HG03565 (cell line): ENCODE results near the gene ANKRD65.
"Not testable (repeated sequence)": the region's sequence is repeated elsewhere in the genome, so short reads cannot be mapped to it uniquely, and the experiment has no call there.

Experiments used
- ATAC-seq: cut with Tn5 transposase; IDR thresholded peaks from one replicate; pipeline ENCODE4 v1.9.1; 2021; ENCODE audit warnings: mild to moderate bottlenecking, moderate library complexity; ENCODE audit not compliant: unreplicated experiment

ANKRD65 gene

DNA sequence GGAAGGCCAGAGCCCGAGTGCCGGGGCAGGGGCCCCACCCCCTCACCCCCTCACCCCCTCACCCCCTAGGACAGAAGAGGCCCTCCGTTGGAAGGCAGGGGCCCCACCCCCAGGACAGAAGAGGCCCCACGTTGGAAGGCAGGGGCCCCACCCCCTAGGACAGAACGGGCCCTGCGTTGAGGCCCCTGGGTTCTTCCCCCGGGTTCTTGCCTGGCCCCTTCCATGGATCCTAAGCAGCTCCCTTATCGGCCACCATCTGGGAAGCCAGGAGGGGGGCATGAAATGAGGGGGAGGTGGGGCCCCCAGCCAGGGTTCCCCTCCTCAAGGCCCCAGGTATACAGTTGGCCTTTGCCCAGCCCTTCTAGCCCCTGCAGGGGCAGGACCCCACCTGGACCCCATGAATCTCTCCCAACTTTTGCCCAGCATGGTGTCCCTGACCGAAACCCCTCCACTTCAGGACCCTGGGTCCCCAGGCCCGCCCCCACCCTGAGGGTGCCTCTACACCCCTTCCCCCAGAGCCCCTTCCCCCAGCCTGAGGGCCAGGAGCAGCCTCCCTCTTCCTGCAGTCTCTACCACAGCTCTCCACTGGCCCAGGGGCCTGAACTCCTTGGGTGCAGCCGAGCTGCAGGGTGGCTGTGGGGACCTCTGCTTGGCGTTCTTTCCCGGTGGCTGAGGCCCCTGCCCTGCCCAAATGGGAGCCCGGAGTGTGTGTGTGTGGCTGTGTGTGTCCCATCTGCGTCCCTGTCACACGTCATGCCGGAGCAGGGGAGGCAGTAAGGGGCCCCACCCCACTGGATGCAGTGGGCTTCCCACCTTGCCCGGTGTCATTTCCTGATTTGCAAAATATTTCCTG lies 10.1 kb upstream of the ANKRD65 start:
- ATAC-seq: no peak

DNA sequence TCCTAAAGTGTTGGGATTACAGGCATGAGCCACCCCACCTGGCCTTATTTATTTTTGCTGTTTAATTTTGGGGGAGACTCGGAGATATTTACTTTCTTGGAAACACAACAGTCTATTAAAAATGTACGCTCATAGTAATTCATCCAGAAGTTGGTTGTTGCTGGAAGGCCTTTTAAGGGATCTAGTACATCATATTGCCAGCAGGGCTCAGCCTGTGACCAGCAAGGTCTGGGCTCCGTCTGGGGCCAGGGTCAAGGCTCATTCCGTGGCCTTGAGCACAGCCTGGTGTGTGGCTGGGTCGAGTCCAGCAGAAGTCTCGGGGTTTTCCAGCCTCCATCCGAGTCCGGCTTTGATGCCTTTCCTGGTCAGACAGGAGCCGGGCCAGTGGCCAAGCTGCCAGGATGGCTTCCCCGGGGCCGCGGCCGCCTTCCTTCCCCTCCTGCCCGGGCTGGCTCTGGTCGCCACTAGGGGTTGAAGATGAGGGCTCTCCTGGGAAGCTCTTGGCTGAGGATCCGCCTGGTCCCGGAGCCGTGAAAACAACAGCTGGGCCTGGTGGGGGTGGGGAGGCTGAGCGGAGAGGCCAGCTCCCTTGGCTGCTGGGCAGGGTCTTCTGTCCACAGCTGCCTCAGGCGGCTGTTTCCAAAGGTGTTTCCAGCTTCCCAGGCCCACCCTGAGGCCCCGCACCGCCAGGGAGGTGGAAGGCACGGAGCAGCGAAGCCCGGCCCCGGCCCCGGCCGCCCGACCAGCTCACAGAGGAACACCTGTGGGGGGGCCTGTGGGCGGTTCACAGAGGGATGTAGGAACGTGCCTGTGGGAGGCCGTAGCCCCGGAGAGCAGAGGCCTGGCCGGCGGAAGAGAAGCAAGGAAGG lies 9.3 kb upstream of the ANKRD65 start:
- ATAC-seq: no peak

DNA sequence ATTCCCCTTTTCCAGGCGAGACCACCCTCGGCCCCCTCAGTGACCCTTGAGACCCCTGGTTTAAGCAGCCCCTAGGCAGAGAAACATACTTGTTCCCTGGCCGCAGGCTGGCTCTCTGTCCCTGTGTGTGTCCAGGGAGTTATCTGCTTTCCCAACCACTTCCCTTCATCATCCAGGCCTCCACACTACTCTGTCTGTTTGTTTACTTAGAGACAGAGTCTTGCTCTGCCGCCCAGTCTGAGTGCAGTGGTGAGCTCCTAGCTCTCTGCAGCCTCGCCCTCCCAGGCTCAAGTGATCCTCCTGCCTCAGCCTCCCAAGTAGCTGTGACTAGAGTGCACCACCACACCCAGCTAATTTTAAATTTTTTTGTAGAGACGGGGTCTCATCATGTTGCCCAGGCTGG lies 8.6 kb upstream of the ANKRD65 start:
- ATAC-seq: no peak

DNA sequence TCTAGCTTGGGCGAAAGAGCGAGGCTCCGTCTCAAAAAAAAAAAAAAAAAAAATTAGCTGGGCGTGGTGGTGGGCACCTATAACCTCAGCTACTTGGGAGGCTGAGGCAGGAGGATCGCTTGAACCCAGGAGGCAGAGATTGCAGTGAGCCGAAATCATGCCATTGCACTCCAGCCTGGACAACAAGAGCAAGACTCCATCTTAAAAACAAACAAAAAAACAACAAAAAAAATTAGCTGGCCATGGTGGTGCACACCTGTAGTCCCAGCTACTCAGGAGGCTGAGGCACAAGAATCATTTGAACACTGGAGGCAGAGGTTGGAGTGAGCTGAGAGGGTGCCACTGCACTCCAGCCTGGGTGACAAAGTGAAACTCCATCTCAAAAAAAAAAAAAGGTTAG lies 7.9 kb upstream of the ANKRD65 start:
- ATAC-seq: not testable (repeated sequence)

GRCh38 chr1:1428174-1428573 lies 7.1 kb upstream of the ANKRD65 start:
- ATAC-seq: no peak

DNA sequence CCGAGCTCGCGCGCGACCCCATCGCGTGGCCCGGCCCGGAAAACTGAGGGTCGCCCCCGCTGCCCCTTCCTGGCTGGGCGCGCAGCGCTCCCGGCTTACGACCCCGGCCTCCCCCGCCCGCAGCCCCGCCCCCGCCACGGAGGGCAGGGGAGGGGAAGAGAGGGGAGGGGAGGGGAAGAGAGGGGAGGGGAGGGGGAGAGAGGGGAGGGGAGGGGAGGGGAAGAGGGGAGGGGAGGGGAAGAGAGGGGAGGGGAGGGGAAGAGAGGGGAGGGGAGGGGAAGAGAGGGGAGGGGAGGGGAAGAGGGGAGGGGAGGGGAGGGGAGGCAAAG lies 6.7 kb upstream of the ANKRD65 start:
- no peak for ATAC-seq

- ATAC-seq: no peak
These were observed 6.2 kb upstream of the ANKRD65 start for GRCh38 chr1:1427106-1427819.

DNA sequence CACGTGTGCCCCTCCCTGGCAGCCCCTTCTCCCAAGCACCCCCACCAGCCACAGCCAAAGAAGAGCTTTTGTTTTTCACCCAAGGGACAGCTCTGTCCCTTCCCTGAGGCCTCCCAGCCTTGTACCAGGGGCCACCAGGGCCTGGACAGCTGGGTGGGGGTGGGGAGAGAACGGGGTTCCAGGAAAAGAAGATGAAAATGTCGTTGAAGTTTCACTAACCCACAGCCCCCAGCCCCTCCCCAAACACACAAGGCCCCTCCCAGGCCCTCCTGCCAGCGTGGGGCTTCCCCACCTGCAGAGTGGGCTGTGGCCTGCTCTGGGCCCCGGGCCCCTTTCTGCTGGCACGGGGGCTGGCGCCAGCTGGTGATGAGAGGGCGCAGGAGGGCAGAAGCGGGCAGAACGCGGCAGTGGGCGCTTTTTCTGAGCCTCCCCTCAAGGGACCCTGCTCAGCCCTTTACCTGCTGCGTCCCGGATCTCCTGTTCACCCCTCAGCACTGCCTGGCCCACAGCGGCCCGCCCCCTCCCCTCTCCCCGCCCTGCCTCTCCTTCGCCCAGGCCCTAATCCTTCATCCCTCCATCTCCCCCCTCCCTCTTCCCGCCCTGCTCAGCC lies 5.5 kb upstream of the ANKRD65 start:
- no peak for ATAC-seq

DNA sequence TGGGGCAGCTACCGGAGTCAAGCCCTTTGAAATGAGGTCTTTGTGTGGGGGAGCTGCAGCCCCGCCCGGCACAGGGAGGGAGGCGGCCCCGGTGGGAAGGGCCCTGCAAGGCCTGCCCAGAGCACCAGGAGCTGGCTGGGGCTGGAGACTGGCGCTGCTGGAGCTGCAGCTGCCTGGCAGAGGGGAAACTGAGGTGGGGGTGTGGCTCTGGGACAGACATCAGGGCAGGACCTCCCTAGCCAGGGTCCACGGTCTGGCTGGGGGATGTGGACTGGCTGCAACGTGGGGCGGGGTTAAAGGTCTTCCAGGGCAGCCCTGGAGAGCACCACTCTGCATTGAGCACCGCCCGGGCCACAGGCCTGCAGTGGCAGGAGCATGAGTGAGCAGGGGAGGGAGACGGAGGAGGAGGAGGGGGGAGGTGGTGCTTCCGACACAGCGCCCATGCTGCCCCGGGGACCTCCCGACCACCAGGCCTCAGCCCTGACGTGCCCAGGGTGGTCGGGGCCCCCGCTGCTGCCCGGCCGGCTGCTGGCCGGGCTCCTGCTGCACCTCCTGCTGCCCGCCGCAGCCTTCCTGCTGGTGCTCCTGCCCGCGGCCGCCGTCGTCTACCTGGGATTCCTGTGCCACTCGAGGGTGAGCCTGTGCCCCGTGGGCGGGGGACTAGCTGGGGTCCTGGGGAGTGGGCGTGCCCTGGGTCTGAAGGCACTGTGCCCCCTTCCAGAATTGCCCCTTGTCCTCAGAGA lies 4.8 kb upstream of the ANKRD65 start:
- ATAC-seq: no peak

GRCh38 chr1:1425426-1425752 lies 4.3 kb upstream of the ANKRD65 start:
- no peak for ATAC-seq

DNA sequence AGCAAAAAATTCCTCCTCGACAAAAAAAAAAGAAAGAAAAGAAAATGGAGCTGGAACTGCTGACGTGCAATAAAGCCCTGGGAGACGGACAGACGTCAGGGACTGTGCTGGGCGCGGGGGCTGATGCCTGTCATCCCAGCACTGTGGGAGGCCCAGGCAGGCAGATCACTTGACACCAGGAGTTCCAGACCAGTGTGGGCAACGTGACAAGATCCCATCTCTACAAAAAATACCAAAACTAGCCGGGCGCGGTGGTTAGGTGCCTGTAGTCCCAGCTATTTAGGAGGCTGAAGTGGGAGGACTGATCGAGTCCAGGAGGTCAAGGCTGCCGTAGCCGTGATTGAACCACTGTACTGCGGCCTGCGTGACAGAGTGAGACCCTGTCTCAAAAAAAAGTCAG lies 3.6 kb upstream of the ANKRD65 start:
- ATAC-seq: no peak

DNA sequence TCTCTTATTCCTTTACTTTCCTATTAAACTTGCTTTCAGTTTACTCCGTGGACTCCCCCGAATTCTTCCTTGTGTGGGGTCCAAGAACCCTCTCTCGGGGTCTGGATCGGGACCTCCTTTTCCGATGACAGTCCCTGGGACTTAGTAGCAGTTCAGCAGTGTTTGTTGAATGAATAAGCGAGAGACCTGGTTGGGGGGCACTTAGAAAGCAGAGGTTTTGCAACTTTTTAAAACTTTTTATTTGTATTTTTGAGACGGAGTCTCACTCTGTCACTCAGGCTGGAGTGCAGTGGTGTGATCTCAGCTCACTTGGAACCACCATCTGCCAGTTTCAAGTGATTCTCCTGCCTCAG lies 2.1 kb upstream of the ANKRD65 start:
- no peak for ATAC-seq

DNA sequence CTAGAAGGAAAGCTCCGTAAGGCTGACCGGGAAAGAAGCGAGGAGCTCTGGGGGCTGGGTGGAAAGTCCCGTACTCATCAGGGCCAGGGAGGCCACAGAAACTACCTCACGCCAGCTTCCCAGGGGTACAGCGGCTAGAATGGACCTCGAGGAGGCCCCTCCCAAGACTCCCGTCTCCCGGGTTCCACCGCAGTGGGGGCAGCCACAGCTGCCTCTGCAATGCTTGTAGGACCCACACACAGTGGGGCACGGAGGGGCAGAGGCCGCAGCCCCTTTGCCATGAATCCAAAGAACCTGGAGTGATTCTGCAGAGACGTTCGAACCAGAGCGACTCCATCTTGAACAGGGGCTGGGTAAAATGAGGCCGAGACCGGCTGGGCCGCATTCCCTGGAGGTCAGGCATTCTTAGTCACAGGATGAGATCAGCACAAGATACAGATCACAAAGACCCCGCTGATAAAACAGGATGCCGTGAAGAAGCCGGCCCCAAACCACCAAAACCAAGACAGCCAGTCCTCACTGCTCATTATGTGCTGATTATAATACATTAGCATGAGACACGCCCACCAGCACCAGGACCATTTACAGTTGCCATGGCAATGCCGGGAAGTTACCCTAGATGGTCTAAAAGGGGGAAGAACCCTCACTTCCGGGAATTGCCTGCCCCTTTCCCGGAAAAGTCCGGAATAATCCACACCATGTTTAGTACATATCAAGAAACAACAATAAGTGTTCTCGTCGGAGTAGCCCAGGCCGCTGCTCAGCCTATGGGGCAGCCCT lies 1.6 kb upstream of the ANKRD65 start:
- no peak for ATAC-seq

GRCh38 chr1:1421907-1422464 lies 910 bp upstream of the ANKRD65 start:
- ATAC-seq: no peak

- ATAC-seq: no peak
These were observed 378 bp downstream of the ANKRD65 start for GRCh38 chr1:1420654-1421141.

- ATAC-seq: no peak
These were observed 1.0 kb downstream of the ANKRD65 start for GRCh38 chr1:1419813-1420653.

DNA sequence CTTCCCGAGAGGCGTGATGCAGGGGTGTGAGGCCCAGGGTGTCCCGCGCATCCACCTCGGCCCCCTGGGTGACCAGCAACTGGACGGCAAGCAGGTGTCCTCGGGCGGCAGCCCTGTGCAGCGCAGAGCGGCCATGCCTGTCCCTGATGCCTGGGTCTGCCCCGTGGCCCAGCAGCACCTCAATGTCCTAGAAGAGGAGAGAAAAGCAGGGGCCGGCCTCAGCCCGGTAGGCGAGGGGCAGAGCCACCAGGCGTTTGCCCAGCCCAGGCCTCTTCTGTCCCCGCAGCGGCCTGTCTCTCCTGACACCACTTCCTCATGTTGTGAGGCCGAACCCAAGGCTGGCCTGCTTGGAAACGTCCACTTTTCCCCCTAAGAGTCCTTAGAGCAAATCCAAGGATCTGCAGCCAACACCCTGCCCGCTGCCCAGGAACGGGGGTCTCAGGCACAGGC lies 1.7 kb downstream of the ANKRD65 start:
- no peak for ATAC-seq
